Fibroblast of the aortic adventitia (primary cell): ENCODE data around the gene AOC3. TPM values are rescaled to one million over a fixed set of nuclear protein-coding genes. Genes with fewer than 3 reads are reported as not detected.
"Not testable (repeated sequence)": the region's sequence is repeated elsewhere in the genome, so short reads cannot be mapped to it uniquely, and the experiment has no call there.

ENCODE experiments used
- DNase-seq: peaks from one replicate; pipeline ENCODE4 v3.0.0-alpha.2; 2010; ENCODE audit warnings: low read depth
- H3K4me3 ChIP-seq: 2 replicates; pipeline ENCODE4 v1.5.1; 2011; ENCODE audit warnings: low read depth, mild to moderate bottlenecking, control low read depth, low read length, moderate library complexity
- total RNA-seq: library from RNA; depleted of rRNA; stranded (reverse); fragments of >200 nt; gene quantifications from 2 replicates; pipeline ENCODE4 v1.2.3, GENCODE V29; 2012; ENCODE audit warnings: low replicate concordance
- TF ChIP-seq, protein P1 (sequence below): IDR thresholded peaks from 2 replicates; pipeline ENCODE4 v1.5.1; 2011; ENCODE audit warnings: mild to moderate bottlenecking, low read length, control low read depth, inconsistent platforms; ENCODE audit not compliant: insufficient read depth

AOC3 gene
- total RNA-seq, 1 donor = under 0.01 TPM

DNA sequence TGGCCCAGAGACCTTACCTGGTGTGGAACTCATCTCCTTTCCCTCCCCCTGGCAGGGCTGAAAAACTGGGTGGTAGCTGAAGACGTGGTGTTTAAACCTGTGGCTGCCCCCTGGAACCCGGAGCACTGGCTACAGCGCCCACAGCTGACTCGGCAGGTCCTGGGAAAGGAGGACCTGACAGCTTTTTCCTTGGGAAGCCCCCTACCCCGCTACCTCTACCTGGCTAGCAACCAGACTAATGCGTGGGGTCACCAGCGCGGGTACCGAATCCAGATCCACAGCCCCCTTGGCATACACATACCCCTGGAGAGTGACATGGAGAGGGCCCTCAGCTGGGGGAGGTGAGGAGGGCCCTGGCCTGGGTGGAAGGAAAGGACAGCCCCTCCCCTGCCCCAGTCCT lies 2.0 kb upstream of the AOC3 start:
- DNase-seq = no peak
- TF ChIP-seq, protein P1, sequence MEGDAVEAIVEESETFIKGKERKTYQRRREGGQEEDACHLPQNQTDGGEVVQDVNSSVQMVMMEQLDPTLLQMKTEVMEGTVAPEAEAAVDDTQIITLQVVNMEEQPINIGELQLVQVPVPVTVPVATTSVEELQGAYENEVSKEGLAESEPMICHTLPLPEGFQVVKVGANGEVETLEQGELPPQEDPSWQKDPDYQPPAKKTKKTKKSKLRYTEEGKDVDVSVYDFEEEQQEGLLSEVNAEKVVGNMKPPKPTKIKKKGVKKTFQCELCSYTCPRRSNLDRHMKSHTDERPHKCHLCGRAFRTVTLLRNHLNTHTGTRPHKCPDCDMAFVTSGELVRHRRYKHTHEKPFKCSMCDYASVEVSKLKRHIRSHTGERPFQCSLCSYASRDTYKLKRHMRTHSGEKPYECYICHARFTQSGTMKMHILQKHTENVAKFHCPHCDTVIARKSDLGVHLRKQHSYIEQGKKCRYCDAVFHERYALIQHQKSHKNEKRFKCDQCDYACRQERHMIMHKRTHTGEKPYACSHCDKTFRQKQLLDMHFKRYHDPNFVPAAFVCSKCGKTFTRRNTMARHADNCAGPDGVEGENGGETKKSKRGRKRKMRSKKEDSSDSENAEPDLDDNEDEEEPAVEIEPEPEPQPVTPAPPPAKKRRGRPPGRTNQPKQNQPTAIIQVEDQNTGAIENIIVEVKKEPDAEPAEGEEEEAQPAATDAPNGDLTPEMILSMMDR = no peak
- H3K4me3 ChIP-seq = no peak overlapping the region

GRCh38 chr17:42849451-42850181 lies 1.4 kb upstream of the AOC3 start:
- DNase-seq = no peak
- H3K4me3 ChIP-seq = no peak overlapping the region

GRCh38 chr17:42851371-42852240 lies 607 bp downstream of the AOC3 start:
- not testable (repeated sequence) for H3K4me3 ChIP-seq, DNase-seq

More at GRCh38 chr17:42849451-42850181, 1.4 kb upstream of the AOC3 start:
- TF ChIP-seq, protein P1 = no peak

GRCh38 chr17:42852351-42852750 lies 1.4 kb downstream of the AOC3 start:
- H3K4me3 ChIP-seq = no peak overlapping the region
- TF ChIP-seq, protein P1 = no peak
- no peak for DNase-seq

GRCh38 chr17:42853004-42853403 lies 2.0 kb downstream of the AOC3 start:
- DNase-seq = no peak
- TF ChIP-seq, protein P1 = no peak
- H3K4me3 ChIP-seq = no peak overlapping the region

DNA sequence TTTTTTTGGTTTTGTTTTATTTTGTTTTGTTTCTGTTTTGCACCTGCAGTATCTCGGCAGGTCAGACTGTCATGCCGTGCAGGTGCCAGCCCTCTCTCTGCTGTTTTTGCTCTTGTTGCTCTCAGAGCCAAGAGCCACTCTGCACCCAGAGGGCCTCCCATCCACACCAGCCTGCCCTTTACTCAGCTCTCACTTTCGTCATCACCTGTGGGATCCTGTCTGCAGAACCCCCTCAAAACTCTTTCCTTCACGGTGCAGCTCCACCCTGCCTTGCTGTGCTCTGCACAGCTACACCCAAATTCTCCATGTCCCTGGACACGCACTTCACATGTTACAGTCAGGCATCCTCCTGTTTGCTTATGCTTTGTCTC lies 2.6 kb downstream of the AOC3 start:
- no peak for DNase-seq
- no peak overlapping the region for H3K4me3 ChIP-seq
- TF ChIP-seq, protein P1 = no peak
